ENCODE data around the gene DUSP1. TPM values are rescaled to one million over a fixed set of nuclear protein-coding genes. Genes with fewer than 3 reads are reported as not detected.

DUSP1 gene
- total RNA-seq, 4 donors from 2014 or later = 222 to 415 (median 252) TPM

DNA sequence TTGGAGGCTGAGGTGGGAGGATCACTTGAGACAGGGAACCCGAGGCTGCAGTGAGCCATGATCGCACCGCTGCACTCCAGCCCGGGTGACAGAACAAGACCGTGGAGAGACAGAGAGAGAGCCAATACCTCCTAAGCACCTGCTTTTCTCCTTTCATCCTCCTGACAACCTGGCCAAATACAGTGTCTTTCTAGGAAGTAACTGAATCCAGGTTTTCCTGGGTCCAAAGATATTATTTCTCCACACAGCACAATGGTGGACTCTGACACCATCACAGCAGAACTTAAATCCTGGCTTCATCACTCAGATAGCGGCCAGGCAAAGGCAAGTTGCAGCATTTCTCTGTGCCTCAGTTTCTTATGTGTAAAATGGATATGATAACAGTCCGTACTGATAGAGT is 21.9 kb downstream of the DUSP1 start:
- TF ChIP-seq, protein P1, sequence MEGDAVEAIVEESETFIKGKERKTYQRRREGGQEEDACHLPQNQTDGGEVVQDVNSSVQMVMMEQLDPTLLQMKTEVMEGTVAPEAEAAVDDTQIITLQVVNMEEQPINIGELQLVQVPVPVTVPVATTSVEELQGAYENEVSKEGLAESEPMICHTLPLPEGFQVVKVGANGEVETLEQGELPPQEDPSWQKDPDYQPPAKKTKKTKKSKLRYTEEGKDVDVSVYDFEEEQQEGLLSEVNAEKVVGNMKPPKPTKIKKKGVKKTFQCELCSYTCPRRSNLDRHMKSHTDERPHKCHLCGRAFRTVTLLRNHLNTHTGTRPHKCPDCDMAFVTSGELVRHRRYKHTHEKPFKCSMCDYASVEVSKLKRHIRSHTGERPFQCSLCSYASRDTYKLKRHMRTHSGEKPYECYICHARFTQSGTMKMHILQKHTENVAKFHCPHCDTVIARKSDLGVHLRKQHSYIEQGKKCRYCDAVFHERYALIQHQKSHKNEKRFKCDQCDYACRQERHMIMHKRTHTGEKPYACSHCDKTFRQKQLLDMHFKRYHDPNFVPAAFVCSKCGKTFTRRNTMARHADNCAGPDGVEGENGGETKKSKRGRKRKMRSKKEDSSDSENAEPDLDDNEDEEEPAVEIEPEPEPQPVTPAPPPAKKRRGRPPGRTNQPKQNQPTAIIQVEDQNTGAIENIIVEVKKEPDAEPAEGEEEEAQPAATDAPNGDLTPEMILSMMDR (IDR thresholded peaks at IDR 0.05) = no peak
- TF ChIP-seq POLR2A (IDR thresholded peaks at IDR 0.05) = no peak
- no peaks in the 10 kb centered on the region for H3K36me3 ChIP-seq
- H3K27ac ChIP-seq = peak overlapping the region; percentile 61 to 89 (median 81)
- H3K4me1 ChIP-seq = peaks cover 13 to 51% (median 19%) of the 10 kb centered on the region in 3 donors
- H3K4me3 ChIP-seq = no peak overlapping the region
- no peaks in the 10 kb centered on the region for H3K27me3 ChIP-seq
- intact Hi-C loops (cut with DNase I) = no loop called here
- WGBS, 2 donors = 89% methylated on average over 7 of the region's 7 CpGs
- DNase-seq = no peak
- H3K9me3 ChIP-seq = no peaks in the 10 kb centered on the region

DNA sequence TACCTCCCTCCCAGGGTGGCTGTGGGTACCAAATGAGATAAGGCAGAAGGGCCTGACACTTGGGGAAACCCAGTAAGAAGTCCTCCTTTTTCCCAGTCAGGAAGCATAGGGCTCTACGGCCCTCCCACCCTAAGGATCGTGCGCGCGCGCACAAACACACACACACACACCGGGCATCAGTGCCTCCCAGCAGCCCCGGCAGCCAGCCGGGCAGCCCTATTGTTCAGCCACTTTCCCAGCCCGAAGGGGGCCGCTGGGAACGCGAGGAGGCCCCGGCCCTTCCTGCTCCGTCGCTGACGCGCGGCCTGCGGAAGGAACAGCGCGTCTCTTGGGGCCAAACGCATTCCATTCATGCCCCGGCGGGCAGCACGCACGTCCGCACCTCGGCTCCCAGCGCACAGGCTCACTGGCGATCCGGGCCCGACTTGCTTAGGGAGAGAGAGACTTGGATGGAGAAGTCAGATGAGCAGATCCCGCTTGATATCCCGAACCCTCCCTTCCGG is 22.6 kb downstream of the DUSP1 start:
- H3K4me1 ChIP-seq = peaks cover 19 to 58% (median 25%) of the 10 kb centered on the region in 3 donors
- H3K9me3 ChIP-seq = no peaks in the 10 kb centered on the region
- intact Hi-C loops (cut with DNase I) = no loop called here
- no peak for DNase-seq
- H3K4me3 ChIP-seq = peak overlapping the region in 1 of 4 donors; percentile 31
- 62 to 68% methylated on average over 3 to 15 of the region's 36 CpGs for WGBS, 2 donors
- TF ChIP-seq POLR2A (IDR thresholded peaks at IDR 0.05) = peak in 1 of 4 donors; percentile 37
- TF ChIP-seq, protein P1 (IDR thresholded peaks at IDR 0.05) = no peak
- H3K27ac ChIP-seq = peak overlapping the region; percentile 61 to 89 (median 81)
- no peaks in the 10 kb centered on the region for H3K36me3 ChIP-seq
- no peaks in the 10 kb centered on the region for H3K27me3 ChIP-seq

DNA sequence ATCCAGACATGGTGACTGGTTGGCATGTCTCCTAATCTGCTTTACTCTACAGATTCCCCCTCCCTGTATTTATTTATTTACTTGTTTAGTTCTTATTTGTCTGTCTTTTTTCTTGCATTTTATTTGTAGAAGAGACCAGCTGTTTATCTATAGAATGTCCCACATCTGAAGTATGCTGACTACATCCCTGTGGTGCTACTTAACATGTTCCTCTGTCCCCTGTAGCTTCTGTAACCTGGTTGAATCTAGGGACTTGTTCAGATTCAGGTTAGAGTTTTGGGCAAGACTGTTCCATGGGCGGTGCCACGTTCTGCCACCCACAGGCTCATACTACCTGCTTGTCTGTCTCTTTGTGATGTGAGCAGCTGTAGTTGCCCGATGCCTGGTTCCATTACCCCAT is 23.5 kb downstream of the DUSP1 start:
- H3K27me3 ChIP-seq = no peaks in the 10 kb centered on the region
- H3K27ac ChIP-seq = peak overlapping the region; percentile 61 to 89 (median 81)
- H3K36me3 ChIP-seq = no peaks in the 10 kb centered on the region
- no peaks in the 10 kb centered on the region for H3K9me3 ChIP-seq
- intact Hi-C loops (cut with DNase I) = no loop called here
- DNase-seq = no peak
- no peak overlapping the region for H3K4me3 ChIP-seq
- TF ChIP-seq, protein P1 (IDR thresholded peaks at IDR 0.05) = no peak
- TF ChIP-seq POLR2A (IDR thresholded peaks at IDR 0.05) = no peak
- H3K4me1 ChIP-seq = peaks cover 20 to 65% (median 28%) of the 10 kb centered on the region in 3 donors
- WGBS, 2 donors = 58 to 61% methylated on average over 3 of the region's 3 CpGs

DNA sequence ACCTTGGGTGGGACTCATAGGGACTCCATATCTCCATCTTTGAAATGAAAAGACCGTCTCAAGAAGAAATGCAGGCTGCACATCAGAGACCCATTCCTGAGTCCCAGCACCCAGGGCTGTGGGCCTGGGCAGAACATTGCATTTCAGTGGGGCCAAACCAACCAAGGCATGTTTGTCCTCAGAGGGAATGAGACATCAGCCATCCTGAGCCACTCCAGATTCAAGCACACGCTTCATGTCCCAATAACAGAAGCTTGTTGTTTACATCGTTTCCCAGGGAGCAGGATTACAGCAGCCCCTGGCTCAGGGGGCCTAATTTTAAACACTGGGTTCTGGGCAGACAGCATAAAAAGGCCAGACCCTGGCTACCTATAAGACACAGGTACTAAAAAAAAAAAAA is 24.3 kb downstream of the DUSP1 start:
- DNase-seq = no peak
- TF ChIP-seq, protein P1 (IDR thresholded peaks at IDR 0.05) = no peak
- no peak for TF ChIP-seq POLR2A (IDR thresholded peaks at IDR 0.05)

DNA sequence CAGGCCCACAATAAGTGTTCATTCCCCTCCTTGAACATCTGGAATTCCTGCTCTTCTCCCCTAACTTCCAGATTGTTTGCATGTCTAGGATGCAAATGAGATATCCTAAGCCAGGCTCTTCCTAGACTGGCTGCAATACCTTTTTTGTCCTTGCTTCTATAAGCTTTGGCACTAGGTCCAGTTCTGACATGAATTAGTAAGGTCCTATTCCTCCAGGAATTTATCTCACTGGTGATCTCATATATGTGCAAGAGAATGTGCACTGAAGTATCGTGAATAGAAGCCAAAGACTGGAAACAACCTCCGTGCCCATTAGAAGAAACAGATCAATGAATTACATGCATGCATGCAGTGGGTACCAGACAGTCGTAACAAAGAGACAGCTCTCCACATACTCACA is 25.2 kb downstream of the DUSP1 start:
- peaks cover 28 to 80% (median 30%) of the 10 kb centered on the region in 3 donors for H3K4me1 ChIP-seq
- no peak for TF ChIP-seq POLR2A (IDR thresholded peaks at IDR 0.05)
- TF ChIP-seq, protein P1 (IDR thresholded peaks at IDR 0.05) = peak in 1 of 6 experiments; percentile 24
- DNase-seq = no peak
- H3K27ac ChIP-seq = peak overlapping the region in 2 of 4 donors; percentile 9 to 36
- H3K9me3 ChIP-seq = no peaks in the 10 kb centered on the region
- no peaks in the 10 kb centered on the region for H3K27me3 ChIP-seq
- no peak overlapping the region for H3K4me3 ChIP-seq
- intact Hi-C loops (cut with DNase I) = no loop called here
- WGBS, 2 donors = 42 to 76% methylated on average over 3 of the region's 3 CpGs
- H3K36me3 ChIP-seq = no peaks in the 10 kb centered on the region

More for the DNA sequence above, 24.3 kb downstream of the DUSP1 start:
- intact Hi-C loops (cut with DNase I) = no loop called here
- Histone ChIP-seq H3K9me3 (no peaks in the 10 kb centered on the region), H3K4me1 (peaks cover 21 to 71% (median 28%) of the 10 kb centered on the region in 3 donors), H3K4me3 (no peak overlapping the region), H3K36me3 (no peaks in the 10 kb centered on the region), H3K27ac (peak overlapping the region in 3 of 4 donors; percentile 61 to 83 (median 79)), H3K27me3 (no peaks in the 10 kb centered on the region)
- WGBS, 2 donors = 83 to 84% methylated on average over 2 to 3 of the region's 3 CpGs

Data from esophagus squamous epithelium (tissue), 5 donors.